Epithelial cell of prostate (primary cell): ENCODE measurements around the gene TAF1C.
"Not testable (repeated sequence)": the region's sequence is repeated elsewhere in the genome, so short reads cannot be mapped to it uniquely, and the experiment has no call there.

Experiments used
- DNase-seq: peaks from one replicate; pipeline ENCODE4 v3.0.0-alpha.2; 2011; ENCODE audit warnings: low read depth, low spot score
- H3K27ac ChIP-seq: fragments of 450-650 bp; 2 replicates; pipeline ENCODE4 v1.5.1; 2017; ENCODE audit warnings: mild to moderate bottlenecking

The TAF1C gene

GRCh38 chr16:84214451-84215066, 27.7 kb upstream of the TAF1C start:
- no peak for DNase-seq

GRCh38 chr16:84212631-84213030, 25.8 kb upstream of the TAF1C start:
- DNase-seq, result no peak
- H3K27ac ChIP-seq, result no peak overlapping the region

More at GRCh38 chr16:84214451-84215066, 27.7 kb upstream of the TAF1C start:
- no peak overlapping the region for H3K27ac ChIP-seq

- H3K27ac ChIP-seq, result no peak overlapping the region
- no peak for DNase-seq
These were observed 25.3 kb upstream of the TAF1C start for GRCh38 chr16:84212154-84212553.

- DNase-seq, result no peak
- H3K27ac ChIP-seq, result no peak overlapping the region
These were observed 23.1 kb upstream of the TAF1C start for GRCh38 chr16:84209989-84210388.

- DNase-seq, result no peak
- H3K27ac ChIP-seq, result no peak overlapping the region
These were observed 21.0 kb upstream of the TAF1C start for GRCh38 chr16:84207879-84208278.

GRCh38 chr16:84207251-84207650, 20.4 kb upstream of the TAF1C start:
- DNase-seq, result no peak
- H3K27ac ChIP-seq, result no peak overlapping the region

- DNase-seq, result no peak
- no peak overlapping the region for H3K27ac ChIP-seq
These were observed 19.3 kb upstream of the TAF1C start for GRCh38 chr16:84205976-84206691.

- DNase-seq, result not testable (repeated sequence)
These were observed 18.3 kb upstream of the TAF1C start for GRCh38 chr16:84205123-84205522.

GRCh38 chr16:84204551-84204950, 17.7 kb upstream of the TAF1C start:
- not testable (repeated sequence) for DNase-seq, H3K27ac ChIP-seq

More at GRCh38 chr16:84205123-84205522, 18.3 kb upstream of the TAF1C start:
- not testable (repeated sequence) for H3K27ac ChIP-seq

- DNase-seq, result no peak
- no peak overlapping the region for H3K27ac ChIP-seq
These were observed 13.0 kb upstream of the TAF1C start for GRCh38 chr16:84199861-84200260.

- no peak for DNase-seq
- H3K27ac ChIP-seq, result no peak overlapping the region
These were observed 12.2 kb upstream of the TAF1C start for GRCh38 chr16:84199097-84199496.

- H3K27ac ChIP-seq, result no peak overlapping the region
- DNase-seq, result no peak
These were observed 11.5 kb upstream of the TAF1C start for GRCh38 chr16:84198401-84198800.

- DNase-seq, result no peak
- H3K27ac ChIP-seq, result no peak overlapping the region
These were observed 10.7 kb upstream of the TAF1C start for GRCh38 chr16:84197466-84198128.

GRCh38 chr16:84196727-84197394, 10.0 kb upstream of the TAF1C start:
- no peak overlapping the region for H3K27ac ChIP-seq
- DNase-seq, result peak; percentile 70

GRCh38 chr16:84196101-84196500, 9.2 kb upstream of the TAF1C start:
- no peak for DNase-seq
- H3K27ac ChIP-seq, result no peak overlapping the region

- H3K27ac ChIP-seq, result no peak overlapping the region
- DNase-seq, result no peak
These were observed 8.6 kb upstream of the TAF1C start for GRCh38 chr16:84195201-84196093.

GRCh38 chr16:84194470-84195200, 7.8 kb upstream of the TAF1C start:
- no peak for DNase-seq
- H3K27ac ChIP-seq, result no peak overlapping the region

GRCh38 chr16:84194018-84194417, 7.2 kb upstream of the TAF1C start:
- H3K27ac ChIP-seq, result no peak overlapping the region
- DNase-seq, result no peak

GRCh38 chr16:84193480-84193879, 6.6 kb upstream of the TAF1C start:
- no peak overlapping the region for H3K27ac ChIP-seq
- no peak for DNase-seq
